Measurements from ENCODE around the gene WDR5. TPM values are rescaled to one million over a fixed set of nuclear protein-coding genes. Genes with fewer than 3 reads are reported as not detected.
A peak's percentile ranks its signal among the peaks of the same experiment; 100 is the strongest.

The WDR5 gene
- total RNA-seq, 1 donor, result 22.9 TPM

- peak in 1 of 3 donors; percentile 33 for DNase-seq (ENCODE audit: low read depth in 2 of 3, low spot score in 2 of 3)
These were observed 49.7 kb downstream of the WDR5 start for GRCh38 chr9:134185536-134186011.

- no peak for DNase-seq (ENCODE audit: low read depth in 2 of 3, low spot score in 2 of 3)
These were observed 50.7 kb downstream of the WDR5 start for GRCh38 chr9:134186471-134187109.

GRCh38 chr9:134187110-134187531, 51.2 kb downstream of the WDR5 start:
- DNase-seq (ENCODE audit: low read depth in 2 of 3, low spot score in 2 of 3), result peak in 1 of 3 donors; percentile 21

GRCh38 chr9:134187891-134188385, 52.1 kb downstream of the WDR5 start:
- DNase-seq (ENCODE audit: low read depth in 2 of 3, low spot score in 2 of 3), result no peak

GRCh38 chr9:134188386-134189144, 52.7 kb downstream of the WDR5 start:
- no peak for DNase-seq (ENCODE audit: low read depth in 2 of 3, low spot score in 2 of 3)

GRCh38 chr9:134189145-134189469, 53.2 kb downstream of the WDR5 start:
- DNase-seq (ENCODE audit: low read depth in 2 of 3, low spot score in 2 of 3), result no peak

GRCh38 chr9:134189470-134190231, 53.8 kb downstream of the WDR5 start:
- no peak for DNase-seq (ENCODE audit: low read depth in 2 of 3, low spot score in 2 of 3)

GRCh38 chr9:134190232-134191121, 54.6 kb downstream of the WDR5 start:
- DNase-seq (ENCODE audit: low read depth in 2 of 3, low spot score in 2 of 3), result no peak

- DNase-seq (ENCODE audit: low read depth in 2 of 3, low spot score in 2 of 3), result no peak
These were observed 55.8 kb downstream of the WDR5 start for GRCh38 chr9:134191455-134192209.

- no peak for DNase-seq (ENCODE audit: low read depth in 2 of 3, low spot score in 2 of 3)
These were observed 56.5 kb downstream of the WDR5 start for GRCh38 chr9:134192311-134192950.

GRCh38 chr9:134192951-134193731, 57.3 kb downstream of the WDR5 start:
- DNase-seq (ENCODE audit: low read depth in 2 of 3, low spot score in 2 of 3), result no peak

- no peak for DNase-seq (ENCODE audit: low read depth in 2 of 3, low spot score in 2 of 3)
These were observed 58.1 kb downstream of the WDR5 start for GRCh38 chr9:134193912-134194535.

- DNase-seq (ENCODE audit: low read depth in 2 of 3, low spot score in 2 of 3), result peak in 1 of 3 donors; percentile 56
These were observed 59.7 kb downstream of the WDR5 start for GRCh38 chr9:134195558-134195957.

- no peak for DNase-seq (ENCODE audit: low read depth in 2 of 3, low spot score in 2 of 3)
These were observed 61.0 kb downstream of the WDR5 start for GRCh38 chr9:134196911-134197310.

GRCh38 chr9:134198791-134199190, 62.9 kb downstream of the WDR5 start:
- no peak for DNase-seq (ENCODE audit: low read depth in 2 of 3, low spot score in 2 of 3)

GRCh38 chr9:134200730-134201129, 64.8 kb downstream of the WDR5 start:
- no peak for DNase-seq (ENCODE audit: low read depth in 2 of 3, low spot score in 2 of 3)

GRCh38 chr9:134203224-134203623, 67.3 kb downstream of the WDR5 start:
- DNase-seq (ENCODE audit: low read depth in 2 of 3, low spot score in 2 of 3), result no peak

- no peak for DNase-seq (ENCODE audit: low read depth in 2 of 3, low spot score in 2 of 3)
These were observed 68.2 kb downstream of the WDR5 start for GRCh38 chr9:134204041-134204440.

All from hematopoietic multipotent progenitor cell (in vitro differentiated cells).